ENCODE data around the gene BATF3.
"Not testable (repeated sequence)": the region's sequence is repeated elsewhere in the genome, so short reads cannot be mapped to it uniquely, and the experiment has no call there.

Gene BATF3

DNA sequence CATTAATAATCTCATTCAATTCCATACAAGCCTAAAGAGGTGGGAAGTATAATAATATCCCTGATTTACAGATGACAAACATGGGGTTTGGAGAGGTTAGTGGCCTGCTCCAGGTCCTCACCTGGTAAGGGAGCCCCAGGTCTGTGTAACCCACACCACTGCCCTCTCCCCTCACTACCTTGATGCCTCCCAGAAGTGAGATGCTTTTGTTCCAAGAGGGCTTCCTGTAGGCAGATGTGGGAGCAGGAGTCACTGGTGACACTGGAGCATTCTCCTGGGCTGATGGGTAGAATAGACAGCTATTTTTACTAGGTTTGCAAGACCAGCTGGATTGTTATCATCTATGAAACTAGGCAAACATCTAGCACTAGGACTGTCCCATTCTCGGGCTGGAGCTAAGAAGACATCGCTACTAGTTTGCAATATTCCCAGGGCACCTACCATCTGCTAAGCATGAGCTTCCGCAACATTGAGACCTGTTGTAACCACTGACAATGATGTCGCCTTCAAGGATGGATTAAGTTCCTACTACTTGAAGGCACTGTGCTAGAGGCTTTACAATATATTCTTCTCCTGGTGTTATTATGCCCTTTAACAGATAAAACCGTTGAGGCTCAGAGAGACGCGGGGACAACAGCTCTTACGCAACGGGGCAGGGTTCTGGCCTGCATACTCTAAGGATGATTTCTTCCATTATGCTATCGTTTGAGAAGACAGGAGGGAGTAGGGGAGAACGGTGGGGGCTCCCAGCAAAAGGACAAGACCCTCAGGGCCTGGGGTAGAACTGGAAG is 35.0 kb downstream of the BATF3 start:
- no peak overlapping the region for H3K27ac ChIP-seq (ENCODE audit: insufficient read depth, low read length, poor library complexity, severe bottlenecking)
- no peak for DNase-seq

DNA sequence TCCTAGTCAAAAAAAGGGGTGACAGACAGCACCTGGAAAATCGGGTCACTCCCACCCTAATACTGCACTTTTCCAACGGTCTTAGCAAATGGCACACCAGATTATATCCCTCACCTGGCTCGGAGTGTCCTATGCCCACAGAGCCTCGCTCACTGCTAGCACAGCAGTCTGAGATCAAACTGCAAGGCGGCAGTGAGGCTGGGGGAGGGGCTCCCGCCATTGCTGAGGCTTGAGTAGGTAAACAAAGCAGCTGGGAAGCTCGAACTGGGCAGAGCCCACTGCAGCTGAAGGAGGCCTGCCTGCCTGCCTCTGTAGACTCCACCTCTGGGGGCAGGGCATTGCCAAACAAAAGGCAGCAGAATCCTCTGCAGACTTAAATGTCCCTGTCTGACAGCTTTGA is 41.4 kb downstream of the BATF3 start:
- H3K36me3 ChIP-seq (ENCODE audit: control insufficient read depth, insufficient read depth, low read length); DNase-seq; H3K27ac ChIP-seq (ENCODE audit: insufficient read depth, low read length, poor library complexity, severe bottlenecking); H3K27me3 ChIP-seq (replicated peaks; ENCODE audit: control insufficient read depth, insufficient read depth, low read length, poor library complexity, severe bottlenecking); H3K4me1 ChIP-seq (ENCODE audit: control insufficient read depth, insufficient read depth, low read length, poor library complexity, severe bottlenecking); H3K9me3 ChIP-seq (ENCODE audit: control insufficient read depth, low read length); H3K4me3 ChIP-seq (ENCODE audit: insufficient read depth, low read depth, low read length, poor library complexity, severe bottlenecking): not testable (repeated sequence)

More for the DNA sequence above, 35.0 kb downstream of the BATF3 start:
- Histone ChIP-seq H3K4me1 (ENCODE audit: control insufficient read depth, insufficient read depth, low read length, poor library complexity, severe bottlenecking) (peaks cover 3% of the 10 kb centered on the region), H3K4me3 (ENCODE audit: insufficient read depth, low read depth, low read length, poor library complexity, severe bottlenecking) (no peak overlapping the region), H3K9me3 (ENCODE audit: control insufficient read depth, low read length) (no peaks in the 10 kb centered on the region), H3K27me3 (replicated peaks; ENCODE audit: control insufficient read depth, insufficient read depth, low read length, poor library complexity, severe bottlenecking) (no peaks in the 10 kb centered on the region), H3K36me3 (ENCODE audit: control insufficient read depth, insufficient read depth, low read length) (no peaks in the 10 kb centered on the region)

DNA sequence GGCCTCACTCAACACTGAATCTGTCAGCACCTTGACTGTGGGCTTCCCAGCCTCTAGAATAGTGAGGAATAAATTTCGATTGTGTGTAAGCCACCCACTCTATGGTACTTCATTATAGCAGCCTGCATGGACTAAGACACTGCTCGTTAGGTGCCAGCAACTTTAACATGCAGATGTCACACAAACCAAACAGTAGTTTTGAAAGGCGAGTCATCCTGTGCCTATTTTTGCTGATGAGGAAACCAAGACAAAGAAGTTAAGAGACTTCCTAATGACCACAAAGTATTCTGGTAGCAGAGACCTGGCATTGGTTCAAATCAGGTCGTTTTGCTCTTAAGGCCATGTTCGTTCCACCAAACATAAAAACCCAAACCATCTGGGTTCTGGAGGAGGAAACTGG is 42.9 kb downstream of the BATF3 start:
- Histone ChIP-seq H3K27me3 (replicated peaks; ENCODE audit: control insufficient read depth, insufficient read depth, low read length, poor library complexity, severe bottlenecking) (no peaks in the 10 kb centered on the region), H3K27ac (ENCODE audit: insufficient read depth, low read length, poor library complexity, severe bottlenecking) (no peak overlapping the region), H3K36me3 (ENCODE audit: control insufficient read depth, insufficient read depth, low read length) (no peaks in the 10 kb centered on the region), H3K4me3 (ENCODE audit: insufficient read depth, low read depth, low read length, poor library complexity, severe bottlenecking) (no peak overlapping the region), H3K9me3 (ENCODE audit: control insufficient read depth, low read length) (no peaks in the 10 kb centered on the region), H3K4me1 (ENCODE audit: control insufficient read depth, insufficient read depth, low read length, poor library complexity, severe bottlenecking) (no peaks in the 10 kb centered on the region)
- no peak for DNase-seq

DNA sequence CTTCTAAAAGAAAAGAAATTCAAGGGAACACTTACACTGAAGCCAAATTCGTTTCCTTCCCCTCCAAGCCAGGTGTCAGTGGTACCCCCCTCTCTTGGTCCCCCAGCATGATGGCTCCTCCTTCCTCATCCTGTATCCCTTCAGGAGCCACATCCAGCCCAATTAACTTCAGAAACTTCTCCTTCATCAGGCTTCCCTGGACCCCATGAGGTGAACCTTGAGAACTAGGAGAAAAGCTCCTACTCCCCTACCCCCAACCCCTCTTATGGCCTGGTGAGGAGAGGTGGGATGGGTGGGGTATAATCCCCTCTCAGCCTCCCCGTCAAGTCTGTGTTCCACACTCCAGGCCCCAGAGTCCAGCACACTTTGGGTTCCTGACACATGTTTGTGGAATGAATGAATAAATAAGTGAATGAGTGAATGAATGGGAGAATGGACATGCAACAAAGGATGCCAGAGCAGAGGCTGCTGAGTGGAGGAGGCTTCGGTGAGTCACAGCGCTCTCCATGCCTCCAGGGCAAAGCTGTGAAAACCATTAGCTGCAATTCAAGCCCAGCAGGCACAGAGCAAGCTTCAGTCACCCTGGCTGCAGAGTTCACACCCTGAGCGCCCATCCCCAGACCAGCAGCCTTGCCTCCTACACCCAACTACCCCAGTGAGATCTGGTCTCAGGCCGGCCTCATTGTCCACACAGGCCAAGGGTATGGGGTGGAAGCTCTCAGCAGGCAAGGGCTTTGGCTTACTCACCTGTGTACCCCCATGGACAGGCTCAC is 43.8 kb downstream of the BATF3 start:
- no peaks in the 10 kb centered on the region for H3K27me3 ChIP-seq (replicated peaks; ENCODE audit: control insufficient read depth, insufficient read depth, low read length, poor library complexity, severe bottlenecking)
- no peaks in the 10 kb centered on the region for H3K9me3 ChIP-seq (ENCODE audit: control insufficient read depth, low read length)
- H3K4me1 ChIP-seq (ENCODE audit: control insufficient read depth, insufficient read depth, low read length, poor library complexity, severe bottlenecking): no peaks in the 10 kb centered on the region
- H3K36me3 ChIP-seq (ENCODE audit: control insufficient read depth, insufficient read depth, low read length): no peaks in the 10 kb centered on the region
- DNase-seq: no peak
- no peak overlapping the region for H3K27ac ChIP-seq (ENCODE audit: insufficient read depth, low read length, poor library complexity, severe bottlenecking)
- no peak overlapping the region for H3K4me3 ChIP-seq (ENCODE audit: insufficient read depth, low read depth, low read length, poor library complexity, severe bottlenecking)

DNA sequence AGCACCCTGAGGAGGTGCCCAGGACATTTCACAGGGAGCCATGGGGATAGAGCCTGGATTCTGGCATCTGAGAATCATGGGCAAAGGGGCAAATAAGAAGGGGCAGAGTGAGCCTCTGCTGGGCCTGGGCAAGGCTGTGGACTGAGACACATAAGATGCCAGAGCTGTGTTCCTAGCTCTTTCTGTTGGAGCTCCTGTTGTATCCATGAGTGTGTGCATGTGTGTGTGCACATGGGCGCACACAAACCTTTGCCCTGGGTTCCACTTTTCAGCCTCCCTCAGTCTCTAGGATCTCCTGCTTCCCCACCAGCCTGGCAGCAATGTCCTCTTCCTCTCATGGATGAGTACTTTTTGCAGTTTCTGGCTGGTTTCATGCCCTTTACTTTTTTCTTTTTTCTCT is 47.0 kb downstream of the BATF3 start:
- DNase-seq: no peak
- Histone ChIP-seq H3K27me3 (replicated peaks; ENCODE audit: control insufficient read depth, insufficient read depth, low read length, poor library complexity, severe bottlenecking) (no peaks in the 10 kb centered on the region), H3K9me3 (ENCODE audit: control insufficient read depth, low read length) (no peaks in the 10 kb centered on the region), H3K36me3 (ENCODE audit: control insufficient read depth, insufficient read depth, low read length) (no peaks in the 10 kb centered on the region), H3K4me1 (ENCODE audit: control insufficient read depth, insufficient read depth, low read length, poor library complexity, severe bottlenecking) (no peaks in the 10 kb centered on the region), H3K4me3 (ENCODE audit: insufficient read depth, low read depth, low read length, poor library complexity, severe bottlenecking) (no peak overlapping the region), H3K27ac (ENCODE audit: insufficient read depth, low read length, poor library complexity, severe bottlenecking) (no peak overlapping the region)

DNA sequence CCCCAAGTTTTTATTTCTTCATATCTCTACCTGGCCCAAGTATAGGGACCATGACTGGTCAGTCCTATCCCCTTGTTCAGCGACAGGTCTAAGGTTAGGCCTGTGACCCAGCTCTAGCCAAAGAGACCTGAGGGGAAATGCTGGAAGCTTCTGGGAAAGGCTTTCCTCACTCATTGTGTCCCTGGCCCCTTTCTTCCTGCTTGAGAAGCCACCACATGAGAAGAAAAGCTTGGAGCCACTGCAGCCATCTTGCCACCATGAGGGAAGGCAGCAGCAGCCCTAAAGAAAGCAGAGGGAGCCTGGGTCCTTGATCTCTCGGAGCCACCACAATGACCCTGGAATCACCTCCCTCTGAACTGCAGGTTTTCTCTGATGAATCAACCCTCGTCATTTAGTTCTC is 47.7 kb downstream of the BATF3 start:
- no peaks in the 10 kb centered on the region for H3K36me3 ChIP-seq (ENCODE audit: control insufficient read depth, insufficient read depth, low read length)
- no peak overlapping the region for H3K4me3 ChIP-seq (ENCODE audit: insufficient read depth, low read depth, low read length, poor library complexity, severe bottlenecking)
- H3K27me3 ChIP-seq (replicated peaks; ENCODE audit: control insufficient read depth, insufficient read depth, low read length, poor library complexity, severe bottlenecking): no peaks in the 10 kb centered on the region
- H3K27ac ChIP-seq (ENCODE audit: insufficient read depth, low read length, poor library complexity, severe bottlenecking): no peak overlapping the region
- no peaks in the 10 kb centered on the region for H3K9me3 ChIP-seq (ENCODE audit: control insufficient read depth, low read length)
- no peaks in the 10 kb centered on the region for H3K4me1 ChIP-seq (ENCODE audit: control insufficient read depth, insufficient read depth, low read length, poor library complexity, severe bottlenecking)
- DNase-seq: no peak

DNA sequence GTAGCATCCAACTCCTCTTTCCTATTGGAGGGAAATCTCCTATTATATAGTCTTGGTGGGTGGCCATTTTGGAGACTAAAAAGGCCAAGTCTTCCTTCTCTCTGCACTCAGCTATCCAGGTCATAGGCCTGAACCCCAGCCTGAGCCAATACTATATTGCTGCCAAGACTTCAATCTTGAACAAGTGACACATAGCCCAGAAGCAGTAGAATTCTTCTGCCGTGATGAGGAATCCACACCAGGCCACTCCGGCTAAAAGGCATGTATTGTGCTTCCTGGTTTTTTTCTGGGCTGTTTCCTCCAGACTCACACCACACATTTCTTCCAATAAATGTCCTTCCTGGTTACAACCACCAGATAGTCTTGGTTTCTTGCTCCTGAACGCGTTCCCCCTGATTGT is 48.1 kb downstream of the BATF3 start:
- DNase-seq: no peak
- Histone ChIP-seq H3K4me3 (ENCODE audit: insufficient read depth, low read depth, low read length, poor library complexity, severe bottlenecking) (no peak overlapping the region), H3K36me3 (ENCODE audit: control insufficient read depth, insufficient read depth, low read length) (no peaks in the 10 kb centered on the region), H3K27me3 (replicated peaks; ENCODE audit: control insufficient read depth, insufficient read depth, low read length, poor library complexity, severe bottlenecking) (no peaks in the 10 kb centered on the region), H3K27ac (ENCODE audit: insufficient read depth, low read length, poor library complexity, severe bottlenecking) (no peak overlapping the region), H3K9me3 (ENCODE audit: control insufficient read depth, low read length) (no peaks in the 10 kb centered on the region), H3K4me1 (ENCODE audit: control insufficient read depth, insufficient read depth, low read length, poor library complexity, severe bottlenecking) (no peaks in the 10 kb centered on the region)

DNA sequence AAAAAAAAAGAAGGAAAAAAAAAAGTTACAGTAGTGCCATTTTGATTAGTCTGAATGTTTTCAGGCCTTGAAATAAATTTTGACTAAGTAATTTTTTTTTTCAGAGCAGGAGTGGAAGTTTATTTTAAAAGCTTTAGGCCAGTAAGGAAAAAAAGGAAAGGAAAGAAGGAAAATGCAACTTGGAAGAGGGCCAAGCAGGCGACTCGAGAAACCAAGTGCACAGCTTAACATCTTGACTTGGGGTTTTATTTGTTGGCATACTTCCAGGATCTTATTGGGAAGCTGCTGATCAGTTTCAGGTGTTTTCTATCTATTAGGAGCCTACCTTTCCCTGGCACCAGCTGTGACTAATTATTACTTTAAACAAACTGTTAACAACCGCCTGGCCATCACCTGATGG is 49.4 kb downstream of the BATF3 start:
- no peaks in the 10 kb centered on the region for H3K27me3 ChIP-seq (replicated peaks; ENCODE audit: control insufficient read depth, insufficient read depth, low read length, poor library complexity, severe bottlenecking)
- H3K9me3 ChIP-seq (ENCODE audit: control insufficient read depth, low read length): no peaks in the 10 kb centered on the region
- H3K4me3 ChIP-seq (ENCODE audit: insufficient read depth, low read depth, low read length, poor library complexity, severe bottlenecking): no peak overlapping the region
- no peak overlapping the region for H3K27ac ChIP-seq (ENCODE audit: insufficient read depth, low read length, poor library complexity, severe bottlenecking)
- DNase-seq: no peak
- no peaks in the 10 kb centered on the region for H3K36me3 ChIP-seq (ENCODE audit: control insufficient read depth, insufficient read depth, low read length)
- H3K4me1 ChIP-seq (ENCODE audit: control insufficient read depth, insufficient read depth, low read length, poor library complexity, severe bottlenecking): no peaks in the 10 kb centered on the region

DNA sequence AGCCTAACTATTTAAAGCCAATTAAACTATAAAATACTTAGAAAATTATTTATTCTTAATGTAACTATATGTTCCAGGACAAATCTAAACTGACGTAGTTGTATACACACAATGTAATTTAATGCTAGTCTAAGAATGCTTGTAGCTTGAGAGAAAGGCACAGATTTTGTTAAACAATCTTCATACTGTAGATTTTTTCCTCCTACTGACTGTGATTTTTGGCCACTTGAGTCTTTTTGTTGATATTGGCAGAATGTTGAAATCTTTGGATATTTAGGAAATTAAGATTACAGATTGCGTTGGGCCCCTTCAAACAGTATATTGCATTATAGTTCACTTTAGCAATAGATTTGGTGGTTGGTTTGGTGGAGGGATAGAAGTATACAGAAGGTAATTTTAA is 50.6 kb downstream of the BATF3 start:
- Histone ChIP-seq H3K27ac (ENCODE audit: insufficient read depth, low read length, poor library complexity, severe bottlenecking) (no peak overlapping the region), H3K4me3 (ENCODE audit: insufficient read depth, low read depth, low read length, poor library complexity, severe bottlenecking) (no peak overlapping the region), H3K27me3 (replicated peaks; ENCODE audit: control insufficient read depth, insufficient read depth, low read length, poor library complexity, severe bottlenecking) (no peaks in the 10 kb centered on the region), H3K36me3 (ENCODE audit: control insufficient read depth, insufficient read depth, low read length) (no peaks in the 10 kb centered on the region), H3K4me1 (ENCODE audit: control insufficient read depth, insufficient read depth, low read length, poor library complexity, severe bottlenecking) (no peaks in the 10 kb centered on the region), H3K9me3 (ENCODE audit: control insufficient read depth, low read length) (no peaks in the 10 kb centered on the region)
- DNase-seq: no peak

DNA sequence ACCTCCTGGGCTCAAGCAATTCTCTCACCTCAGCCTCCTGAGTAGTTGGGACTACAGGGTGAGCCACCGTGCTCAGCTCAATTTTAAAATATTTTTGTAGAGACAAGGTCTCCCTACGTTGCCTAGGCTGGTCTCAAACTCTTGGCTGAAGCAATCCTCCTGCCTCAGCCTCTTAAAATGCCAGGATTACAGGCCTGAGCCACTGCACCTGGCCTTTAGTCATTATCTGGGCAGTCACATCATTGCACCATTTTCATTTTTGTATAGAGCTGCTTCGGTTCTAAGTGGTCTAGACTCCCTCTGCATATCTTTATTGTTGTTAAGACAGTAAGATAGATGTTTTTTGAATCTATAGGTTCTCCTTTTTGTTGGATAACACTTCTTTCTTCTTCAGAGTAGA is 51.2 kb downstream of the BATF3 start:
- Histone ChIP-seq H3K4me1 (ENCODE audit: control insufficient read depth, insufficient read depth, low read length, poor library complexity, severe bottlenecking) (no peaks in the 10 kb centered on the region), H3K27me3 (replicated peaks; ENCODE audit: control insufficient read depth, insufficient read depth, low read length, poor library complexity, severe bottlenecking) (no peaks in the 10 kb centered on the region), H3K9me3 (ENCODE audit: control insufficient read depth, low read length) (no peaks in the 10 kb centered on the region), H3K4me3 (ENCODE audit: insufficient read depth, low read depth, low read length, poor library complexity, severe bottlenecking) (no peak overlapping the region), H3K36me3 (ENCODE audit: control insufficient read depth, insufficient read depth, low read length) (no peaks in the 10 kb centered on the region), H3K27ac (ENCODE audit: insufficient read depth, low read length, poor library complexity, severe bottlenecking) (no peak overlapping the region)
- DNase-seq: no peak
